Stomach (tissue), 9 donors: ENCODE results near the gene NOC2L. TPM values are rescaled to one million over a fixed set of nuclear protein-coding genes. Genes with fewer than 3 reads are reported as not detected.
A peak's percentile ranks its signal among the peaks of the same experiment; 100 is the strongest.

ENCODE experiments used
- DNase-seq, 2 donors: peaks; one replicate each; pipeline versions ENCODE4 v3.0.0 to v3.0.0-alpha.2; 2013 to 2019
- H3K27ac ChIP-seq, 5 donors: fragments of 200-600 bp in 4 of 5; sonication (generic) in 4 of 5; one replicate each; pipeline ENCODE4 v1.5.1; 2013 to 2019; ENCODE audit warnings: mild to moderate bottlenecking in 1 of 5, moderate library complexity in 1 of 5
- H3K27me3 ChIP-seq, 3 donors: fragments of 200-600 bp; sonication (generic); one replicate each; pipeline ENCODE4 v1.5.1; 2017 to 2019; ENCODE audit warnings: mixed run types in 1 of 3
- H3K36me3 ChIP-seq, 4 donors: fragments of 200-600 bp; sonication (generic); 1 replicate in 3 of 4; 2 replicates in 1 of 4; pipeline ENCODE4 v1.5.1; 2016 to 2019
- H3K4me1 ChIP-seq, 4 donors: fragments of 200-600 bp; sonication (generic); one replicate each; pipeline ENCODE4 v1.5.1; 2016 to 2019
- H3K4me3 ChIP-seq, 4 donors: fragments of 200-600 bp; sonication (generic) in 3 of 4; one replicate each; pipeline ENCODE4 v1.5.1; 2016 to 2019; ENCODE audit warnings: mild to moderate bottlenecking in 1 of 4
- H3K9me3 ChIP-seq, 4 donors: fragments of 200-600 bp; sonication (generic); one replicate each; pipeline ENCODE4 v1.5.1; 2016 to 2019
- CTCF ChIP-seq, 7 experiments: fragments of 450-650 bp in 4 of 7; fragments of 200-600 bp in 3 of 7; sonication (generic) in 3 of 7; IDR thresholded peaks; one replicate each; pipeline ENCODE4 v1.5.1; 2016 to 2019; ENCODE audit warnings: antibody characterized with exemption in 7 of 7, control low read depth in 2 of 7, mild to moderate bottlenecking in 1 of 7
- EP300 ChIP-seq: sonication (generic); formaldehyde crosslinking; IDR thresholded peaks from one replicate; pipeline ENCODE4 v1.6.1; 2017; ENCODE audit warnings: antibody characterized with exemption
- POLR2A ChIP-seq, 4 donors: fragments of 450-650 bp; IDR thresholded peaks; one replicate each; pipeline ENCODE4 v1.6.1; 2016; ENCODE audit warnings: antibody characterized with exemption in 4 of 4, control low read depth in 2 of 4, mild to moderate bottlenecking in 1 of 4, moderate library complexity in 1 of 4
- POLR2AphosphoS5 ChIP-seq, 3 donors: sonication (generic); formaldehyde crosslinking; IDR thresholded peaks; one replicate each; pipeline ENCODE4 v1.6.1; 2016; ENCODE audit warnings: antibody characterized with exemption in 3 of 3
- WGBS, 5 donors: extraction: QIAGEN DNeasy Blood & Tissue Kit in 3 of 5; methylation state at CpG; one replicate each; pipeline versions ENCODE4 v1.1.5 to v1.1.7; 2013 to 2018; 5-methylcytosine and 5-hydroxymethylcytosine counted together
- intact Hi-C: fragments of 100-400 bp; cut with DNase I; formaldehyde crosslinking; loops from one replicate; pipeline ENCODE4 v1.15.1; 2023; ENCODE audit warnings: low total_unique reads
- polyA plus RNA-seq, 3 donors: library from polyadenylated mRNA; stranded (reverse); fragments of 200-250 nt; gene quantifications; one replicate each; pipeline ENCODE4 v1.2.3, GENCODE V29; 2013
- total RNA-seq, 5 donors: library from RNA; depleted of rRNA; stranded (reverse); fragments of >200 nt; gene quantifications; one replicate each; pipeline versions ENCODE4 v1.1.0 to v1.2.3, GENCODE V29; 2014 to 2016
- donor health status: healthy with polysubstance abuse.
- donor health status: Bipolar disorder and iron deficiency.
- donor health status: healthy.

Gene NOC2L
- total and polyA plus RNA-seq, 8 donors = 30.4 to 69.2 (median 45.2) TPM

DNA sequence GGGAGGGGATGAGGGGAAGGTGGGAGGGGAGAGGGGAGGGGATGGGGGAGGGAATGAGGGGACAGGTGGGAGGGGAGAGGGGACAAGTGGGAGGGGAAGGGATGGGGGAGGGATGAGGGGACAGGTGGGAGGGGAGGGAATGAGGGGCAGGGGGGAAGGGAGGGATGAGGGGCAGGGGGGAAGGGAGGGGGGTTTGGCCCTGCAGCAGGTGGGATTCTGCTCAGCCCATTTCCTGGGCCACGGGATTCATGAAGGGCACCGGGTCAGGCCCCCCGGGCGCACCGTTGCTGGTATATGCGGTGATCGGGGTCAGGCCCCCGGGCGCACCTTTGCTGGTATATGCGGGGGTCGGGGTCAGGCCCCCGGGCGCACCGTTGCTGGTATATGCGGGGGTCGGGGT lies 50.4 kb downstream of the NOC2L start:
- Histone ChIP-seq H3K4me3 (no peak overlapping the region), H3K4me1 (peaks cover 37 to 59% (median 51%) of the 10 kb centered on the region in 4 donors), H3K9me3 (no peaks in the 10 kb centered on the region), H3K27me3 (peaks cover 0 to 75% (median 18%) of the 10 kb centered on the region in 3 donors), H3K36me3 (no peaks in the 10 kb centered on the region), H3K27ac (no peak overlapping the region)
- no peak for TF ChIP-seq POLR2AphosphoS5 (IDR thresholded peaks at IDR 0.05)
- TF ChIP-seq POLR2A (IDR thresholded peaks at IDR 0.05) = no peak
- DNase-seq = no peak
- intact Hi-C loops = no loop called here
- WGBS, 5 donors = 69 to 84% (median 78%) methylated on average over 2 to 16 of the region's 16 CpGs

GRCh38 chr1:907611-908451 lies 51.2 kb downstream of the NOC2L start:
- peak; percentile 18 to 23 for DNase-seq
- WGBS, 5 donors = 85 to 91% (median 86%) methylated on average over 13 to 17 of the region's 17 CpGs
- peaks cover 37 to 60% (median 52%) of the 10 kb centered on the region in 4 donors for H3K4me1 ChIP-seq

GRCh38 chr1:906600-907420 lies 52.2 kb downstream of the NOC2L start:
- Histone ChIP-seq H3K36me3 (no peaks in the 10 kb centered on the region), H3K9me3 (no peaks in the 10 kb centered on the region), H3K4me1 (peaks cover 37 to 60% (median 51%) of the 10 kb centered on the region in 4 donors), H3K27me3 (peaks cover 0 to 58% (median 18%) of the 10 kb centered on the region in 3 donors), H3K4me3 (no peak overlapping the region), H3K27ac (peak overlapping the region in 1 of 5 donors; percentile 39)
- no peak for TF ChIP-seq POLR2AphosphoS5 (IDR thresholded peaks at IDR 0.05)
- no peak for TF ChIP-seq POLR2A (IDR thresholded peaks at IDR 0.05)
- no peak for TF ChIP-seq CTCF (IDR thresholded peaks at IDR 0.05)
- no peak for TF ChIP-seq EP300
- DNase-seq = peak; percentile 72 to 80
- WGBS, 5 donors = 11 to 47% (median 34%) methylated on average over 12 to 20 of the region's 20 CpGs
- intact Hi-C loops = no loop called here

More at GRCh38 chr1:907611-908451, 51.2 kb downstream of the NOC2L start:
- intact Hi-C loops = no loop called here
- TF ChIP-seq POLR2AphosphoS5 (IDR thresholded peaks at IDR 0.05) (no peak), EP300 (no peak), POLR2A (IDR thresholded peaks at IDR 0.05) (no peak), CTCF (IDR thresholded peaks at IDR 0.05) (no peak)
- H3K4me3 ChIP-seq = no peak overlapping the region
- no peak overlapping the region for H3K27ac ChIP-seq
- H3K27me3 ChIP-seq = peaks cover 0 to 68% (median 18%) of the 10 kb centered on the region in 3 donors
- H3K36me3 ChIP-seq = no peaks in the 10 kb centered on the region
- H3K9me3 ChIP-seq = no peaks in the 10 kb centered on the region

DNA sequence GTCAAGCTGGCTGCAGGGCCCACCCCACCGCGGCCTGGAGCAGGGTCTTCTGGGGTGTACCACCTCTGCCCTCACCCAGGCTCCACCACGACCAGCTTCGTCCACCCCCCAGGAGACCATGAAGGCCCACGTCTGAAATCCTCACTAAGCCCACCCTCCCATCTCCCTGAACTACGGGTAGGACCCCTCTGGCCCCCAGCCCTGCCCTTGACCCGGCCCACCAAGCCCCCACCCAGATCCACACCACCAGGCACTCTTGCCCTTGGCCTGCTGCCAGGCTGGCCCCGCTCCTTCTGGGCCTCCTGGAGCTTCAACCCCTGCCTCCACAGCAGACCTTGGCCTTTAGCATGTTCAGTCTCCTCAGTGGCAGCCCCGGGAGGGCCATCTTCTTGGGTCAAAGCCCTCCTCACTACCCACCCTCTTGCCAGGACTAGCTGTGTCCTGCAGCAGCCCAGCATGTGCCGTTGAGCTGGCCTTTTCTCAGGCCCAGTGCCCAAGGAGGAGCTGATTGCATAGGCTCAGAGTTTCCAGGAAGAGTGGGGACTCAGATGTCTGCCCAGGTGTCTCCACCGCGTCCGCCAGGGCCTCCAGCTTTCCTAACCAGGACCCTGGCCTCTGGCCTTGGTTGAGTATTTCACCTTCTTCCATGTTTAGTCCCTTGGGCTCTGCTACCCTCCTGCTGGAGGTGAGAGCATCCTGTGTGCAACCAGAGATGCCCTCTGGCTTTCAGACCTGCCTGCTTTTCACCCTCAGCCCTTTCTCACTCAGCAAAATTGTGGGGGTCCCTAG lies 53.1 kb downstream of the NOC2L start:
- intact Hi-C loops = no loop called here
- WGBS, 5 donors = 53 to 63% (median 57%) methylated on average over 13 of the region's 13 CpGs
- peaks cover 0 to 54% (median 18%) of the 10 kb centered on the region in 3 donors for H3K27me3 ChIP-seq

More for the DNA sequence above, 53.1 kb downstream of the NOC2L start:
- TF ChIP-seq POLR2A (IDR thresholded peaks at IDR 0.05) (no peak), EP300 (no peak), CTCF (IDR thresholded peaks at IDR 0.05) (no peak), POLR2AphosphoS5 (IDR thresholded peaks at IDR 0.05) (no peak)
- Histone ChIP-seq H3K9me3 (no peaks in the 10 kb centered on the region), H3K36me3 (no peaks in the 10 kb centered on the region), H3K27ac (no peak overlapping the region), H3K4me3 (no peak overlapping the region), H3K4me1 (peaks cover 34 to 54% (median 44%) of the 10 kb centered on the region in 4 donors)
- peak; percentile 27 to 40 for DNase-seq
